ENCODE data around the gene FGF18.

Gene FGF18

DNA sequence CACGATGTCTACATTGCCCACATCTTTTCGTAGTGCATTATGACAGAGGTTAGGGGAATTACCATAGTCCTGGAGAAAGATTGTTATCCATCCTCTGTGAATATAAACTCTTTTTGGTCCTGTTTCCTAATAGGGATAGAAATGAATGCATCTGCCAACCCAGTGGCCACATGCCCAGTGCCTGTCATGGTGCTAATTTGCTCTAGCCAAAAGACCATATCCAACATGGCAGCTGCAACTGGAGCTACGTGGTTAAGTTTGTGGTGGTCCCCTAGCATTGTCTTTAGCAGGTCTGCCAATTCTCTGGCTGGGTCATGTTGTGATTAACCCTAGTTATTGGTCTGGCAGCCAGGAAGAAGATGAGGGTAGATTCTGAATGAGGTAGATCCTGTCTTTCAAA lies 87.5 kb downstream of the FGF18 start:
- DNase-seq: no peak

Data from OCI-M1 (cell line).